HL-60 (cell line): ENCODE data around the gene HSPA12A.

Experiments
- CTCF ChIP-seq: IDR thresholded peaks from one replicate; pipeline ENCODE4 v1.5.1; 2011; ENCODE audit warnings: low read length, control low read depth, inconsistent platforms; ENCODE audit not compliant: insufficient read depth
- GABPA ChIP-seq: IDR thresholded peaks from 2 replicates; pipeline ENCODE4 v1.6.1; 2012; ENCODE audit warnings: low read depth
- POLR2AphosphoS5 ChIP-seq: IDR thresholded peaks from 2 replicates; pipeline ENCODE4 v1.6.1; 2012; ENCODE audit warnings: low read depth
- REST ChIP-seq: IDR thresholded peaks from 2 replicates; pipeline ENCODE4 v1.6.1; 2012; ENCODE audit warnings: low read depth; ENCODE audit not compliant: insufficient replicate concordance
- SPI1 ChIP-seq: IDR thresholded peaks from 2 replicates; pipeline ENCODE4 v1.6.1; 2012; ENCODE audit warnings: low read depth, mild to moderate bottlenecking, borderline replicate concordance

- no peak for TF ChIP-seq GABPA
- no peak for TF ChIP-seq POLR2AphosphoS5
- no peak for TF ChIP-seq CTCF
- no peak for TF ChIP-seq REST
- TF ChIP-seq SPI1, result no peak
Measured at GRCh38 chr10:116730464-116731260, 11.7 kb downstream of the HSPA12A start.
